Mucosa of descending colon (tissue), 3 donors: ENCODE measurements around the gene SLC10A4. TPM values are rescaled to one million over a fixed set of nuclear protein-coding genes. Genes with fewer than 3 reads are reported as not detected.
"Not testable (repeated sequence)": the region's sequence is repeated elsewhere in the genome, so short reads cannot be mapped to it uniquely, and the experiment has no call there.

Experiments
- ATAC-seq: fragments of 200-7000 bp; cut with Tn5 transposase; one replicate; pipeline ENCODE4 v1.9.1; 2020; ENCODE audit warnings: mild to moderate bottlenecking, moderate library complexity
- DNase-seq, 3 donors: peaks; one replicate each; pipeline ENCODE4 v3.0.0-alpha.2; 2020
- H3K36me3 ChIP-seq: fragments of 200-600 bp; one replicate; pipeline ENCODE4 v1.8.0; 2021; ENCODE audit warnings: low read depth, mild to moderate bottlenecking
- H3K4me1 ChIP-seq: fragments of 200-600 bp; one replicate; pipeline ENCODE4 v1.8.0; 2021; ENCODE audit warnings: low read depth, mild to moderate bottlenecking
- H3K4me3 ChIP-seq: fragments of 200-600 bp; one replicate; pipeline ENCODE4 v1.8.0; 2021; ENCODE audit warnings: mild to moderate bottlenecking
- H3K9me3 ChIP-seq: fragments of 200-600 bp; one replicate; pipeline ENCODE4 v1.8.0; 2021; ENCODE audit warnings: mild to moderate bottlenecking
- intact Hi-C, 2 donors: fragments of 100-400 bp; cut with DNase I in 1 of 2; cut with micrococcal nuclease in 1 of 2; formaldehyde crosslinking; loops; one replicate each; pipeline versions ENCODE4 v1.11.0 to v1.11.1; 2022; cut with DNase I, micrococcal nuclease
- long read RNA-seq, 2 donors: library from polyadenylated mRNA; unstranded; transcript quantifications; one replicate each; pipeline ENCODE4 v2.0.0, GENCODE V29; 2019 to 2021
- total RNA-seq, 3 donors: library from RNA; stranded (reverse); fragmentation: NEBNext Ultra II Directional in 2 of 3; extraction: Animal tissue kit (Norgen Biotek cat#: 25700) in 2 of 3; gene quantifications; one replicate each; pipeline versions ENCODE4 v1.2.1 to v1.2.4, GENCODE V29; 2021 to 2023
- TF ChIP-seq, protein P1 (sequence below): fragments of 200-600 bp; IDR thresholded peaks from one replicate; pipeline ENCODE4 v1.8.0; 2022; ENCODE audit warnings: antibody characterized with exemption, mild to moderate bottlenecking
- donor health status: DM: no; HTN: no; CAD: no; lungs with moderate emphysema.
- donor health status: DM: no; HTN: no; CAD: no.
- donor health status: DM: no; HTN: yes; CAD: no.

Gene SLC10A4, protein sequence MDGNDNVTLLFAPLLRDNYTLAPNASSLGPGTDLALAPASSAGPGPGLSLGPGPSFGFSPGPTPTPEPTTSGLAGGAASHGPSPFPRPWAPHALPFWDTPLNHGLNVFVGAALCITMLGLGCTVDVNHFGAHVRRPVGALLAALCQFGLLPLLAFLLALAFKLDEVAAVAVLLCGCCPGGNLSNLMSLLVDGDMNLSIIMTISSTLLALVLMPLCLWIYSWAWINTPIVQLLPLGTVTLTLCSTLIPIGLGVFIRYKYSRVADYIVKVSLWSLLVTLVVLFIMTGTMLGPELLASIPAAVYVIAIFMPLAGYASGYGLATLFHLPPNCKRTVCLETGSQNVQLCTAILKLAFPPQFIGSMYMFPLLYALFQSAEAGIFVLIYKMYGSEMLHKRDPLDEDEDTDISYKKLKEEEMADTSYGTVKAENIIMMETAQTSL
- 1 to 10 TPM in 1 of 3 donors, under 1 TPM in 1, not detected in 1; 0.26 to 2.1 TPM for total RNA-seq
- long read RNA-seq, donor 1, transcript SLC10A4-201 (3 exons, 1,790 nt) = major isoform, 9 of 9 reads
- long read RNA-seq, donor 1, partial matches to known transcripts = 0 of 9 reads
- long read RNA-seq, donor 1, other reads (novel, unspliced or antisense) = 0 of 9 reads
- long read RNA-seq, donor 2, partial matches to known transcripts = 0 of 1 reads
- long read RNA-seq, donor 2, other reads (novel, unspliced or antisense) = 0 of 1 reads

DNA sequence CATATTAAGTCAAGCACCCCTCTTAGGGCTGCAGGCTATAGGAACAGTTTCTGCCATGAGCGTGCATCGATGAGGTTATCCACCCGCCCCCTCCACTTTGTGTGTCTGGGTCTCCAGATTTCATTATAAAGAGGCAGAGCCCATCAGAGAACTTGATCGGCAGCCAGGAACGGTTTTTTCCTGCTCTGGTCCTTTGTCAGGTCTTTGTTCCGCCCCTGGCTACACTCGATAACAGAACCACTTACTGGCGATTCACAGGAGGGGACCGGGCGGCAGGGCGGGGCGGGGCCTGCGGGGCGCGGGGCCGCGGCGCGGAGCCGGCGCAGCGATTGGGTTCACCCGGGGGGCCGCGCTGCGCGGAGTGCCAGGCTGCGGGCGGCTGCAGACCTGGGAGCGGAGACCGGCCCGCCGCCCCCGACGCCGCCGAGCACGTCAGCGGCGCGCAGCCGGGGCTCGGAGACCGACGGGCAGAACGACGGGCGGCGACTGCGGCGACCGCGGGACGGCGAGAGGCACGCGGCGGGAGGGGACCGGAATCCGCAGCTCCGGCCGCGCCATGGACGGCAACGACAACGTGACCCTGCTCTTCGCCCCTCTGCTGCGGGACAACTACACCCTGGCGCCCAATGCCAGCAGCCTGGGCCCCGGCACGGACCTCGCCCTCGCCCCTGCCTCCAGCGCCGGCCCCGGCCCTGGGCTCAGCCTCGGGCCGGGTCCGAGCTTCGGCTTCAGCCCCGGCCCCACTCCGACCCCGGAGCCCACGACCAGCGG, at the start of gene SLC10A4:
Gene SLC10A4 (plus strand): TSS at position 338 of the 771 bp plus-strand sequence. CDS start 219 bp downstream, at position 557.
- ATAC-seq (peak; percentile 42), DNase-seq (peak in 1 of 3 donors; percentile 40)
- no peaks in the 10 kb centered on the region for H3K9me3 ChIP-seq
- H3K4me1 ChIP-seq = peaks cover 7% of the 10 kb centered on the region
- no peak within 1 kb of the TSS for H3K4me3 ChIP-seq
- intact Hi-C loops = no loop called here
- no peaks in the 10 kb centered on the region for H3K36me3 ChIP-seq
- TF ChIP-seq, protein P1, sequence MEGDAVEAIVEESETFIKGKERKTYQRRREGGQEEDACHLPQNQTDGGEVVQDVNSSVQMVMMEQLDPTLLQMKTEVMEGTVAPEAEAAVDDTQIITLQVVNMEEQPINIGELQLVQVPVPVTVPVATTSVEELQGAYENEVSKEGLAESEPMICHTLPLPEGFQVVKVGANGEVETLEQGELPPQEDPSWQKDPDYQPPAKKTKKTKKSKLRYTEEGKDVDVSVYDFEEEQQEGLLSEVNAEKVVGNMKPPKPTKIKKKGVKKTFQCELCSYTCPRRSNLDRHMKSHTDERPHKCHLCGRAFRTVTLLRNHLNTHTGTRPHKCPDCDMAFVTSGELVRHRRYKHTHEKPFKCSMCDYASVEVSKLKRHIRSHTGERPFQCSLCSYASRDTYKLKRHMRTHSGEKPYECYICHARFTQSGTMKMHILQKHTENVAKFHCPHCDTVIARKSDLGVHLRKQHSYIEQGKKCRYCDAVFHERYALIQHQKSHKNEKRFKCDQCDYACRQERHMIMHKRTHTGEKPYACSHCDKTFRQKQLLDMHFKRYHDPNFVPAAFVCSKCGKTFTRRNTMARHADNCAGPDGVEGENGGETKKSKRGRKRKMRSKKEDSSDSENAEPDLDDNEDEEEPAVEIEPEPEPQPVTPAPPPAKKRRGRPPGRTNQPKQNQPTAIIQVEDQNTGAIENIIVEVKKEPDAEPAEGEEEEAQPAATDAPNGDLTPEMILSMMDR = no peak

DNA sequence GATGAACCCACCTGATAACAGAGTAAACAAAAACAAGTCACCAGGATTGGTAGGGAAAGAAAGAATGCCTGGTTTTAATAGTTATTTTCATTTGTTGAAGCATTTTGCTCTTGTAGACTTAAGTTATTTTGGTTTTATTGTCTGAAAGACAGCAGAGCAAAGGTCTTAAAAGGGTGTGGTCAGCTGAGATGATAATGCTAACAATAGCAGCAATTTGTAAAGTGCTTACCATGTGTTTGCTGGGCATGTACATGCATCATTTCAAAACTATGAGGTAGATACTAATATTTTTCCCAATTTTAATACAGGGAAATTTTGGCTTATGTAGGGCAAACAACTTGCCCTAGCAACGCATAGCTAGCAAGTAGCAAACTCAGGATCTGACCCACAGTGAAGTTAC, 46.8 kb upstream of the SLC10A4 start:
- no peaks in the 10 kb centered on the region for H3K4me1 ChIP-seq
- H3K4me3 ChIP-seq = no peak overlapping the region
- TF ChIP-seq, protein P1 = no peak
- ATAC-seq = peak; percentile 57
- no peaks in the 10 kb centered on the region for H3K9me3 ChIP-seq
- DNase-seq = no peak
- H3K36me3 ChIP-seq = no peaks in the 10 kb centered on the region
- intact Hi-C loops = no loop called here

DNA sequence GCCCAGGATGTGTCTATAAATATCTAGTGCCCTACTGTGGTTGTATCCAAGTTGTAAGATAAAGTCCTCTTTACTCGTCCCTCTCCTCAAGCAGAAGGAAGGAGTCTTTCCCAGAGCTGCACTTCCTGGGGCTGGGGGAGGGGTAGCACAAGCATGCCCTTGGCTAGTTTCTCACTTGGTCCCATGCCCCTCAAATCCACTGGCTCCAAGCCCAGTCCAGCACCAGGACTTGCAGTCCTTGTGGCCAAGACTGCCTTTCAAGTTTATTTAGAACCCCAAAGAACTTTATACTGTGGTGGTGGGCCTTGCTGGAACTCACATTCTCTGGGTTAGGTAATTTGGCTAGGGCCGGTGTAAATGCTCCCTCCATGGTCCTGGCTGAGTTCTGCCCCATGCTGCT, 43.2 kb upstream of the SLC10A4 start:
- intact Hi-C loops = no loop called here
- no peak for DNase-seq
- Histone ChIP-seq H3K4me1 (no peaks in the 10 kb centered on the region), H3K9me3 (no peaks in the 10 kb centered on the region), H3K4me3 (no peak overlapping the region), H3K36me3 (no peaks in the 10 kb centered on the region)
- no peak for ATAC-seq
- TF ChIP-seq, protein P1 = no peak

DNA sequence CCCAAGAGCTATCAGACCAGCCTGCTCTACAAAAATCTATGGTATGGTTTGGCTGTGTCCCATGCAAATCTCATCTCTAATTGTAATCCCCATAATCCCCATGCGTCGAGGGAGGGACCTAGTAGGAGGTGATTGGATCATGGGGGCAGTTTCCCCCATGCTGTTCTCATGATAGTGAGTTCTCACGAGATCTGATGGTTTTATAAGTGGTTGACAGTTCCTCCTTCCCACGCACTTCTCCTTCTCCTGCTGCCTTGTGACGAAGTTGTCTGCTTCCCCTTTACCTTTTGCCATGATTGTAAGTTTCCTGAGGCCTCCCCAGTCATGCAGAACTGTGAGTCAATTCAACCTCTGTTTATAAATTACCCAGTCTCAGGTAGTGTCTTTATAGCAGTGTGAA, 42.2 kb upstream of the SLC10A4 start:
- DNase-seq, H3K36me3 ChIP-seq, intact Hi-C loops, H3K4me3 ChIP-seq, ATAC-seq, H3K9me3 ChIP-seq, H3K4me1 ChIP-seq: not testable (repeated sequence)

DNA sequence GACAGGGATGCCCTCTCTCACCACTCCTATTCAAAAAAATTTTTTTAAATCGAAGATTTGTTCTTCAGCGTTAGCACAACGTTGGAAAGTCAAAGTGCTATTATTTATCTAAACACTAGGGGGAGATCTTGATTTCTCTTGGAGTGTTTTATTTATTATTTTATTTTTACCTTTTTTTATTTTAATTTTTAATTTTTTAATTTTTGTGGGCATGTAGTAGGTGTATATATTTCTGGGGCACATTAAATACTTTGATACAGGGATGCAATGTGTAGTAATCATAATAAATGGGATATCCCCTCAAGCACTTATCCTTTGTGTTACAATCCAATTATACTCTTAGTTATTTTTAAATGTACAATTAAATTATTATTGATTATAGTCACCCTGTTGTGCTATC, 37.4 kb upstream of the SLC10A4 start:
- ATAC-seq = no peak
- H3K9me3 ChIP-seq = no peaks in the 10 kb centered on the region
- intact Hi-C loops = no loop called here
- no peaks in the 10 kb centered on the region for H3K36me3 ChIP-seq
- no peaks in the 10 kb centered on the region for H3K4me1 ChIP-seq
- TF ChIP-seq, protein P1 = peak; percentile 33
- DNase-seq = no peak
- H3K4me3 ChIP-seq = no peak overlapping the region

DNA sequence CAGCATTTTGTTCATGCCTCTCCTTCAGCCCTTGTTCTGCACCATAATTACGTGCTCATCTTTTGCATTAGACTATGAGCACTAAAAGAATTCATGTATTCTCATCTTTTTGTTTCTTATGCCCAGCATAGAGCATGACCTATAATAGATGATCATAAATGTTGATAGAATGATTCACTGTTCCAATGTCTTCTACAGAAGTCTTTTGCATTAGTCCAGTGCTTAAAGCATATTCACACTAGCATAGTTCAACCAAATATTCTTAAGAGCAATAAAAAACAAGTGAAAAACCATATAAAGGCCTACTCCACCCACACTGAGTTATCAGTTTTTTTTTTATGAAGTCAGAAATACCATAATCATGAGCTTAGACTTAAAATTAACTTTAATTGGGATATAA, 36.5 kb upstream of the SLC10A4 start:
- TF ChIP-seq, protein P1 = no peak
- ATAC-seq (no peak), DNase-seq (no peak)
- Histone ChIP-seq H3K4me3 (no peak overlapping the region), H3K4me1 (no peaks in the 10 kb centered on the region), H3K36me3 (no peaks in the 10 kb centered on the region), H3K9me3 (no peaks in the 10 kb centered on the region)
- intact Hi-C loops = no loop called here
